NCI-H345 (cell line): ENCODE data around the gene PRSS57.
A peak's percentile ranks its signal among the peaks of the same experiment; 100 is the strongest.
"Not testable (repeated sequence)": the region's sequence is repeated elsewhere in the genome, so short reads cannot be mapped to it uniquely, and the experiment has no call there.

ENCODE experiments used
- DNase-seq: peaks from one replicate; lab custom pipeline; 2025; lab: John Stamatoyannopoulos, UW

Gene PRSS57

GRCh38 chr19:695352-695949 is at the start of gene PRSS57:
Gene PRSS57, minus strand, starts transcription at chr19:695452. Its CDS starts 22 bp downstream, at chr19:695430.
- no peak for DNase-seq

GRCh38 chr19:743168-743687 is 48.0 kb upstream of the PRSS57 start:
- peak; percentile 38 for DNase-seq

DNA sequence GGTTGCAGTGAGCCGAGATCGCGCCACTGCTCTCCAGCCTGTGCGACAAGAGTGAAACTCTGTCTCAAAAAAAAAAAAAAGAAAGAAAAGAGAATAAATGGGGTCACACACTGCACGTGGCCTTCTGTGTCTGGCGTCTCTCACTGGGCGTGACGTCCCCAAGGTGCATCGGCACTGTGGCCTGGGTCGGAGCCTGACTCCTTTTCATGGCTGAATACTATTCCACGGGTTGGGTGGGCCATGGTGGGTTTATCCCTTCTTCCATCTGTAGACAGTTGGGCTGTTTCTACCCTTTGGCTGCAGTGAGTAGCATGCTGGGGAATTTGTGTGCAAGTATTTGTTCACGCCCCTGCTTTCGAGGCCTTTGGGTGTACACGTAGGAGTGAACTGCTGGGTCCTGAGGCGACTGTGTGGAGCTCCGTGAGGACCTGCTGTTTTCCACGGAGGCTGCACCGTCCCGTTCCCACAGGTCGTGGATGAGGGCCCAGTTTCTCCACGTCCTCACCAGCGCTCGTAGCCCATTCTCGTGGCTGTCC is 47.4 kb upstream of the PRSS57 start:
- DNase-seq, result no peak

DNA sequence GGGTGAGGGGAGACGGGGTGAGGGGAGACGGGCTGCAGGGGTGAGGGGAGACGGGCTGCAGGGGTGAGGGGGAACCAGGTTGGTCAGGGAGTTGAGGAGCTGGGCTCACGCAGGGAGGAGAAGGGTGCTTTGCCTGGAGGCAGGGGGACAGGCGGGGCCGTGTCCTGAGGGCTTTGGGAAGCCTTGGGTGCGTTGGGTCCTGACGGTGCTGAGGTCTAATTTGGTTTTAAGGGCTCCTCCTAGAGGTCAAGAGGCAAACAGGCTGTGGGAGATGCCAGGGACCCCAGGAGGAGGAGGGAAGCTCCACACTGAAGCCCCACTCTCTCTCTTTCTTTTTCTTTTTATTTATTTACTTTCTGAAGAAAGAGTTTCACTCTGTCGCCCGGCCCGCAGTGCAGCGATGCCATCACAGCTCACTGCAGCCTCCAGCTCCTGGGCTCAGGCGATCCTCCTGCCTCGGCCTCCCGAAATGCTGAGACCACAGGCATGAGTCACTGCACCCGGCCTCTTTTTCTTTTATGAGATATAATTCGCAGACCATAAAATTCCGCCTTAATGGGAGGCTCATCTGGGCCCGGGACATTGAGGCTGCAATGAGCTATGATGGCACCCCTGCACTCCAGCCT is 46.4 kb upstream of the PRSS57 start:
- DNase-seq, result no peak

- not testable (repeated sequence) for DNase-seq
Observed at GRCh38 chr19:740816-741505, 45.7 kb upstream of the PRSS57 start.

DNA sequence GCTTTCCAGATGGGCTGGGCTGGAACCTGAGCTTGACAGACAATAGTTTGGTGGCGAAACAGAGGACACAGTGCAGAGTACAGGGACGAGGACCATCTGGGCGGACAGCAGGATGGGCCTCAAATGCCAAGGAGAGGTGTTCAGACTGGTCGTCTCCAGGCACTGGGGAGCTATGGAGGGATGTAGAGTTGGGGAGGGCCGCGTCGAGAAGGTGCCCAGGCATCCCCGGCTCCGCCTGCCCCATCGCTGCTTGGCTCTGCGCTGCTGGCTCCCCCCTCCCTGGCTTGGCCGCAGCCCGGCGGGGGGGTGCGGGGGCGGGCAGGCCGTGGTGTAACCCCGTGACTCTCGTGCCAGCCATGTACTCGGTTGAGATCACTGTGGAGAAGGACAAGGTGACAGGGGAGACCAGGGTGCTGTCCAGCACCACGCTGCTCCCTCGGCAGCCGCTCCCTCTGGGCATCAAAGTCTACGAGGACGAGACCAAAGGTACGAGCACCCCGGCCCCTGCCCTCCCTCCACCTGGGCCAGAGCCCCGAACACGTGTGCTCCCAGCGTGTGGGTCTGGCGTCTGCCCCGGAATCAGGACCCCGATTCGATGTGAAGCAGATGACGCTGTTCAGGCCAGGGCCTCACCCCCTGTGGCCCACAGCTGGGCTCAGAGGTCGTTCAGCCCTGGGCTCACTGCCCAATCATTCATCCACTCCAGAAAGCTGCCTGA is 44.9 kb upstream of the PRSS57 start:
- DNase-seq, result no peak

- DNase-seq, result no peak
Observed at GRCh38 chr19:738509-739128, 43.4 kb upstream of the PRSS57 start.

- no peak for DNase-seq
Observed at GRCh38 chr19:737591-738093, 42.4 kb upstream of the PRSS57 start.

DNA sequence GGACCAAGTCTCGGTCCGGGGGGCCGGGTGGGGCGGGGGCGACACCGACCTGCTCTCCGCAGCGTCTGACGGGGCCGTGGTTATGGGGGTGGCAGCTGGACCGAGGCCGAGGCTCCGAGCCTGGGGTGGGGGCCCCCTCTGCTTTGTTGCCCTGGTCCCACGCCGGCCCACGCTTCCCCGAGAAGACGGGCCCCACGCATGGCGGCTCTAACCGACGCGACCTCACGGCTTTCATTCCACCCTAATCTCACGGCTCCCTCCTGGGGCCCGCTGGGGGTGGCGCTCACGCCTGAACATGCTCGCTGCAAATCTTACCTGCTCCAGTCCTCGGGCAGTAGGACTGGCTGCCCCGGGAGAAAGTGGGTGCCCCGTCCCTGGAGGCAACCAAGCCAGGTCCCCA is 40.9 kb upstream of the PRSS57 start:
- no peak for DNase-seq

DNA sequence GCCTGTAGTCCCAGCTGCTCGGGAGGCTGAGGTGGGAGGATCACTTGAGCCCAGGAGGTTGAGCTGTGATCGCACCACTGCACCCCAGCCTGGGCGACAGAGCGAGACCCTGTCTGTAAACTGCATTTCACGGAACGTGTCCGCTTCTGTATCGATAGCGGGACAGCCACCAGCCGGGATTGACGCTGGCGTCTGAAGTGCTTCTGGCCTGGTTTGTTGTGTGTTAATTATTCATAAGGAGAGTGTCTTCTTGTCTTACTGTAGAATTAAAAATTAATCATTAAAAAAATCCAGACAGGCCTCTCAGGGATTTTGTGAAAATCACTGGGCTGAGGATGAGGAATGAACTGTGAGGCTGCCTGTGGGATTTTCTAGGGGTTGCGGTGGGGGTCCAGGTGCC is 39.5 kb upstream of the PRSS57 start:
- no peak for DNase-seq

DNA sequence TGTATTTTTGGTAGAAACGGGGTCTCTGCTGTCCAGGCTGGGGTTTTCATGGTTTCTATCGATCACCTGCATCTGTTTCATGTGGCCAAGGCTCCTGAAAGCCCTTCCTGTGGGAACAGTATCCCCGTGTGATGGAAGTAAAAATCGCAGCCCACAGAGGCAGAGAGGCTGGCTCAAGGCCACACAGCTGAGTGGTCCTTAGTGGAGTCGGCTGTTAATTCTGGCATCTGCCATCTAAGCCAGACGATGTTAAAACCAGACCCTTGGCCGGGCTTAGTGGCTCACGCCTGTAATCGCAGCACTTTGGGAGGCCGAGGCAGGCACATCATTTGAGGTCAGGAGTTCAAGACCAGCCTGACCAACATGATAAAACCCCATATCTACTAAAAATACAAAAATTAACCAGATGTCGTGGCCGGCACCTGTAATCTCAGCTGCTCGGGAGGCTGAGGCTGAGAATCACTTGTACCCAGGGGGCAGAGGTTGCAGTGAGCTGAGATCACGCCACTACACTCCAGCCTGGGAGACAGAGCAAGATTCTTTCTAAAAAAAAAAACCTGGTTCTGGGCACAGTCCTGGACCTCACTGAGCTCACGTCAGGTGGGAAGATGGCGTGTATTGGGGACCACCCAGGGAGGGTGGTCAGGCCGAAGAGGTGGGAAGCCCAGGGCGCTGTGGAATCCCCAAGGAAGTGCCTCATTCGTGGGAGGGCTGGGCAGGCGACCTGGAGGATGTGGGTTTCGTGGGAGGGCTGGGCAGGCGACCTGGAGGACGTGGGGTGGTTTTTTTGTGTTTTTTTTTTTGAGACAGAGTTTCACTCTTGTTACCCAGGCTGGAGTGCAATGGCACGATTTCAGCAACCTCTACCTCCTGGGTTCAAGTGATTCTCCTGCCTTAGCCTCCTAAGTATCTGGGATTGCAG is 37.2 kb upstream of the PRSS57 start:
- no peak for DNase-seq

- DNase-seq, result no peak
Observed at GRCh38 chr19:731000-731399, 35.7 kb upstream of the PRSS57 start.

- no peak for DNase-seq
Observed at GRCh38 chr19:729965-730668, 34.9 kb upstream of the PRSS57 start.

DNA sequence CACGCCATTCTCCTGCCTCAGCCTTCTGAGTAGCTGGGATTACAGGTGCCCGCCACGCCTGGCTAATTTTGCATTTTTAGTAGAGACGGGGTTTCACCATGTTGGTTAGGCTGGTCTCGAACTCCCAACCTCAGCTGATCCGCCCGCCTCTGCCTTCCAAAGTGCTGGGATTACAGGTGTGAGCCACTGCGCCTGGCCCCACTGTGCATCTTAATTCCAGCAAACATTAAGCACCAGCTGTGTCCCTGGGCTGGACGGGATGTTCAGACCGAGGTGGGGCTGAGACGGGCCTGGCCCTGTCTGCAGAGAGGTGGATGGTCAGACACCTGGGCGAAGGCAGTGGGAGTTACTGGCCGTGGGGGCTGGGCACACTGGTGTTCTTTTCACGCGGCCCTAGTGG is 34.3 kb upstream of the PRSS57 start:
- DNase-seq, result not testable (repeated sequence)

- no peak for DNase-seq
Observed at GRCh38 chr19:728011-728410, 32.8 kb upstream of the PRSS57 start.

- no peak for DNase-seq
Observed at GRCh38 chr19:726993-727956, 32.0 kb upstream of the PRSS57 start.

DNA sequence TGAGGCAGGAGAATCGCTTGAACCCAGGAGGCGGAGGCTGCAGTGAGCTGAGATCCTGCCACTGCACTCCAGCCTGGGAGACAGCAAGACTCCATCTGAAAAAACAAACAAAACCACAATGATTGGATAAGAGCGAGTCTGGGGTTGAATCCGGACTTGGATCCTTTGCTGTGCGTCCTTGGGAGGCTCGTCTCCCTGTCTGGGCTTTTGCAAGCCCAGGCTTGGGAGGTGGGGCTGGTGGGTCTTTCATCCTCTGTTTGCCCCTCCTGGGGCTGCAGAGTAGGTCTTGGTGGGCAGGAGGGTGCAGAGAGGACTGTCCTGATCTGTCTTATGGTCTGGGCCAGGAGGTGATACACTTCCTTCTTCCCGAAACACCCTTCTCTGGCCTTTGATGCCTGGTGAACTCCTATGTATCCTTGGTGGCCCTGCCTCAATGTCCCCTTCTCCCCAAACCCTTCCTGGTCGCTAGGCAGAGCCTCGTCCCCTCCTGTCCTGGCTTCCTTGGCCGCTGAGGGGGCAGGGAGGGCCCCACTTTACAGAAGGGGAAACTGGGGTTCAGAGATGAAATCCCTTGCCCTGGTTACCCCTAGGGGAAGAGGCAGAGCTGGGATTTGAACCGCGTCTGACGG is 30.3 kb upstream of the PRSS57 start:
- no peak for DNase-seq

DNA sequence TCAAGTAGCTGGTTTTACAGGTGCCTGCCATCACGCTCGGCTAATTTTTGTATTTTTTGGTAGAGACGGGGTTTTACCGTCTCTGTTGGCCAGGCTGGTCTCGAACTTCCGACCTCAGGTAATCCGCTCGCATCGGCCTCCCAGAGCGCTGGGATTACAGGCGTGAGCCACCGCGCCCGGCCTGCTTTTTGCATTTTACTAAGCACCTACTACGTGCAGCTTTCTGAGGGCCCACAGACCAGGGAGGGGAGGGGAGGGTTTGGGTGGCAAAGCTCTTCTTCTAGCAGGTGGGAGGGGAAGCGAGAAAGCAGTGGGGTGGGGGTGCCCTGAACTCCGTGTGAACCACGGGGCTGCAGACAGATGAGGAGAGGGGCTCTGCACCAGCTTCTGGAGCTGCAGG is 28.5 kb upstream of the PRSS57 start:
- DNase-seq, result no peak
